HAP-1 (cell line): ENCODE results near the gene RHBDD3.
A peak's percentile ranks its signal among the peaks of the same experiment; 100 is the strongest.

Source experiments
- DNase-seq, 2 experiments: peaks; one replicate each; pipeline ENCODE4 v3.0.0-alpha.2; 2016 to 2020; ENCODE audit warnings: low spot score in 2 of 2
- H3K27me3 ChIP-seq: fragments of 250-450 bp; sonication (Bioruptor Pico); 2 replicates; pipeline ENCODE4 v1.5.1; 2020; ENCODE audit warnings: low read depth, mild to moderate bottlenecking, moderate library complexity
- H3K36me3 ChIP-seq: fragments of 250-450 bp; sonication (Bioruptor Pico); replicated peaks from 2 replicates; pipeline ENCODE4 v1.5.1; 2020; ENCODE audit warnings: mild to moderate bottlenecking
- H3K4me1 ChIP-seq: fragments of 250-450 bp; sonication (Bioruptor Pico); 2 replicates; pipeline ENCODE4 v1.5.1; 2020; ENCODE audit warnings: mild to moderate bottlenecking
- H3K4me3 ChIP-seq: fragments of 250-450 bp; sonication (Bioruptor Pico); 2 replicates; pipeline ENCODE4 v1.5.1; 2020; ENCODE audit warnings: mild to moderate bottlenecking, moderate library complexity
- H3K9me3 ChIP-seq: fragments of 250-450 bp; sonication (Bioruptor Pico); 2 replicates; pipeline ENCODE4 v1.5.1; 2020; ENCODE audit warnings: mild to moderate bottlenecking, moderate library complexity
- in situ Hi-C: fragments of 300-500 bp; cut with MboI; formaldehyde crosslinking; loops from 3 replicates; pipeline ENCODE4 v1.14.3; 2020; ENCODE audit warnings: low sequenced_read_pairs, inconsistent platforms, mixed read lengths

Gene RHBDD3

GRCh38 chr22:29300467-29300806 lies 32.7 kb upstream of the RHBDD3 start:
- no peak for DNase-seq
- Histone ChIP-seq H3K27me3 (no peaks in the 10 kb centered on the region), H3K36me3 (peaks cover 54% of the 10 kb centered on the region), H3K4me1 (no peaks in the 10 kb centered on the region), H3K9me3 (no peaks in the 10 kb centered on the region), H3K4me3 (no peak overlapping the region)
- in situ Hi-C loops: no loop called here

GRCh38 chr22:29299136-29299900 lies 31.5 kb upstream of the RHBDD3 start:
- in situ Hi-C loops: no loop called here
- DNase-seq: no peak
- no peaks in the 10 kb centered on the region for H3K27me3 ChIP-seq
- H3K36me3 ChIP-seq: peaks cover 65% of the 10 kb centered on the region
- H3K4me3 ChIP-seq: no peak overlapping the region
- H3K4me1 ChIP-seq: no peaks in the 10 kb centered on the region
- no peaks in the 10 kb centered on the region for H3K9me3 ChIP-seq

- Histone ChIP-seq H3K27me3 (no peaks in the 10 kb centered on the region), H3K4me3 (no peak overlapping the region), H3K36me3 (peaks cover 72% of the 10 kb centered on the region), H3K4me1 (no peaks in the 10 kb centered on the region), H3K9me3 (no peaks in the 10 kb centered on the region)
- DNase-seq: no peak
- in situ Hi-C loops: no loop called here
Measured at GRCh38 chr22:29298641-29299040, 30.9 kb upstream of the RHBDD3 start.

GRCh38 chr22:29292379-29292778 lies 24.6 kb upstream of the RHBDD3 start:
- Histone ChIP-seq H3K27me3 (no peaks in the 10 kb centered on the region), H3K9me3 (no peaks in the 10 kb centered on the region), H3K4me1 (no peaks in the 10 kb centered on the region), H3K36me3 (peaks cover 98% of the 10 kb centered on the region), H3K4me3 (no peak overlapping the region)
- DNase-seq: no peak
- in situ Hi-C loops: no loop called here

- no peak for DNase-seq
- Histone ChIP-seq H3K36me3 (peaks cover 98% of the 10 kb centered on the region), H3K4me3 (no peak overlapping the region), H3K27me3 (no peaks in the 10 kb centered on the region), H3K9me3 (no peaks in the 10 kb centered on the region), H3K4me1 (no peaks in the 10 kb centered on the region)
- in situ Hi-C loops: no loop called here
Measured at GRCh38 chr22:29291215-29291614, 23.4 kb upstream of the RHBDD3 start.

GRCh38 chr22:29290061-29290460 lies 22.3 kb upstream of the RHBDD3 start:
- Histone ChIP-seq H3K36me3 (peaks cover 98% of the 10 kb centered on the region), H3K27me3 (no peaks in the 10 kb centered on the region)
- in situ Hi-C loops: no loop called here

GRCh38 chr22:29288837-29289236 lies 21.1 kb upstream of the RHBDD3 start:
- in situ Hi-C loops: no loop called here
- Histone ChIP-seq H3K9me3 (no peaks in the 10 kb centered on the region), H3K27me3 (no peaks in the 10 kb centered on the region), H3K4me1 (no peaks in the 10 kb centered on the region), H3K36me3 (peaks cover 98% of the 10 kb centered on the region), H3K4me3 (no peak overlapping the region)
- DNase-seq: no peak

More at GRCh38 chr22:29290061-29290460, 22.3 kb upstream of the RHBDD3 start:
- Histone ChIP-seq H3K4me3 (no peak overlapping the region), H3K4me1 (no peaks in the 10 kb centered on the region), H3K9me3 (no peaks in the 10 kb centered on the region)
- DNase-seq: no peak

GRCh38 chr22:29284196-29284595 lies 16.4 kb upstream of the RHBDD3 start:
- H3K4me3 ChIP-seq: no peak overlapping the region
- H3K9me3 ChIP-seq: no peaks in the 10 kb centered on the region
- DNase-seq: no peak
- peaks cover 97% of the 10 kb centered on the region for H3K36me3 ChIP-seq
- no peaks in the 10 kb centered on the region for H3K27me3 ChIP-seq
- H3K4me1 ChIP-seq: no peaks in the 10 kb centered on the region
- in situ Hi-C loops: no loop called here

GRCh38 chr22:29277927-29278326 lies 10.1 kb upstream of the RHBDD3 start:
- H3K27me3 ChIP-seq: no peaks in the 10 kb centered on the region
- DNase-seq: no peak
- peaks cover 97% of the 10 kb centered on the region for H3K36me3 ChIP-seq
- H3K9me3 ChIP-seq: no peaks in the 10 kb centered on the region
- in situ Hi-C loops: no loop called here
- peaks cover 22% of the 10 kb centered on the region for H3K4me1 ChIP-seq
- no peak overlapping the region for H3K4me3 ChIP-seq

- H3K4me3 ChIP-seq: no peak overlapping the region
- peaks cover 40% of the 10 kb centered on the region for H3K4me1 ChIP-seq
- no peaks in the 10 kb centered on the region for H3K9me3 ChIP-seq
- no peak for DNase-seq
- in situ Hi-C loops: no loop called here
- no peaks in the 10 kb centered on the region for H3K27me3 ChIP-seq
- peaks cover 97% of the 10 kb centered on the region for H3K36me3 ChIP-seq
Measured at GRCh38 chr22:29275819-29276565, 8.2 kb upstream of the RHBDD3 start.

GRCh38 chr22:29275167-29275566 lies 7.4 kb upstream of the RHBDD3 start:
- H3K27me3 ChIP-seq: no peaks in the 10 kb centered on the region
- H3K4me3 ChIP-seq: no peak overlapping the region
- no peaks in the 10 kb centered on the region for H3K9me3 ChIP-seq
- H3K36me3 ChIP-seq: peaks cover 100% of the 10 kb centered on the region
- DNase-seq: no peak
- in situ Hi-C loops: no loop called here
- H3K4me1 ChIP-seq: peaks cover 48% of the 10 kb centered on the region

GRCh38 chr22:29272624-29273023 lies 4.8 kb upstream of the RHBDD3 start:
- in situ Hi-C loops: no loop called here
- Histone ChIP-seq H3K27me3 (no peaks in the 10 kb centered on the region), H3K4me3 (no peak overlapping the region), H3K36me3 (peaks cover 93% of the 10 kb centered on the region), H3K4me1 (peaks cover 48% of the 10 kb centered on the region), H3K9me3 (no peaks in the 10 kb centered on the region)
- DNase-seq: no peak

- Histone ChIP-seq H3K4me1 (peaks cover 56% of the 10 kb centered on the region), H3K36me3 (peaks cover 79% of the 10 kb centered on the region)
Measured at GRCh38 chr22:29270475-29271271, 2.9 kb upstream of the RHBDD3 start.

More at GRCh38 chr22:29270475-29271271, 2.9 kb upstream of the RHBDD3 start:
- Histone ChIP-seq H3K4me3 (peak overlapping the region; percentile 88), H3K27me3 (no peaks in the 10 kb centered on the region), H3K9me3 (no peaks in the 10 kb centered on the region)
- DNase-seq: no peak
- in situ Hi-C loops: no loop called here
